Astrocyte (in vitro differentiated cells and primary cell): ENCODE results near the gene GRK2. TPM values are rescaled to one million over a fixed set of nuclear protein-coding genes. Genes with fewer than 3 reads are reported as not detected.

Experiments
- DNase-seq: peaks from one replicate; pipeline ENCODE4 v3.0.0-alpha.2; 2010; ENCODE audit warnings: low read depth
- FAIRE-seq: peaks from 2 replicates; lab custom pipeline; 2011; peaks lifted over from hg19 to GRCh38; lab: Jason Lieb, UNC
- H2AFZ ChIP-seq: 2 replicates; pipeline ENCODE4 v1.6.0; 2012; ENCODE audit warnings: low read depth, low read length, inconsistent platforms
- H3K27ac ChIP-seq: 2 replicates; pipeline ENCODE4 v1.5.1; 2011; ENCODE audit warnings: low read depth, low read length, inconsistent platforms
- H3K27me3 ChIP-seq: 2 replicates; pipeline ENCODE4 v1.6.0; 2011; ENCODE audit warnings: low read length, inconsistent platforms; ENCODE audit not compliant: insufficient read depth
- H3K36me3 ChIP-seq: 2 replicates; pipeline ENCODE4 v1.5.1; 2011; ENCODE audit warnings: low read length, inconsistent platforms; ENCODE audit not compliant: insufficient read depth
- H3K4me1 ChIP-seq: 2 replicates; pipeline ENCODE4 v1.5.1; 2011; ENCODE audit warnings: low read length, inconsistent platforms; ENCODE audit not compliant: insufficient read depth
- H3K4me2 ChIP-seq: 2 replicates; pipeline ENCODE4 v1.6.0; 2012; ENCODE audit warnings: low read length, inconsistent platforms
- H3K4me3 ChIP-seq: 2 replicates; pipeline ENCODE4 v1.5.1; 2011; ENCODE audit warnings: low read depth, mild to moderate bottlenecking, low read length, inconsistent platforms; ENCODE audit not compliant: insufficient read depth
- H3K79me2 ChIP-seq: 2 replicates; pipeline ENCODE4 v1.6.0; 2012; ENCODE audit warnings: mild to moderate bottlenecking, low read length, inconsistent platforms; ENCODE audit not compliant: insufficient read depth
- H3K9ac ChIP-seq: 2 replicates; pipeline ENCODE4 v1.6.0; 2012; ENCODE audit warnings: mild to moderate bottlenecking, low read length, inconsistent platforms
- H3K9me3 ChIP-seq: 2 replicates; pipeline ENCODE4 v1.5.1; 2012; ENCODE audit warnings: low read depth, mild to moderate bottlenecking, low read length, inconsistent platforms; ENCODE audit not compliant: insufficient read depth
- H4K20me1 ChIP-seq: 2 replicates; pipeline ENCODE4 v1.6.0; 2012; ENCODE audit warnings: low read length, inconsistent platforms; ENCODE audit not compliant: insufficient read depth
- H3K27ac Mint-ChIP-seq: one replicate; pipeline ENCODE4 v1.8.0; 2021; ENCODE audit warnings: mild to moderate bottlenecking, mixed read lengths; ENCODE audit not compliant: unreplicated experiment
- H3K27me3 Mint-ChIP-seq: one replicate; pipeline ENCODE4 v1.8.0; 2021; ENCODE audit warnings: low read depth, mixed read lengths; ENCODE audit not compliant: unreplicated experiment
- H3K36me3 Mint-ChIP-seq: one replicate; pipeline ENCODE4 v1.8.0; 2021; ENCODE audit warnings: low read depth, mixed read lengths; ENCODE audit not compliant: unreplicated experiment
- H3K4me1 Mint-ChIP-seq: one replicate; pipeline ENCODE4 v1.8.0; 2021; ENCODE audit warnings: low read depth, mixed read lengths; ENCODE audit not compliant: unreplicated experiment
- H3K4me3 Mint-ChIP-seq: one replicate; pipeline ENCODE4 v1.8.0; 2021; ENCODE audit warnings: mild to moderate bottlenecking, moderate library complexity, mixed read lengths; ENCODE audit not compliant: unreplicated experiment
- H3K9me3 Mint-ChIP-seq: one replicate; pipeline ENCODE4 v1.8.0; 2021; ENCODE audit warnings: mild to moderate bottlenecking, mixed read lengths; ENCODE audit not compliant: unreplicated experiment
- CTCF ChIP-seq: IDR thresholded peaks from 2 replicates; pipeline ENCODE4 v1.5.1; 2011; ENCODE audit warnings: low read depth, mild to moderate bottlenecking, inconsistent platforms, low read length, moderate library complexity; ENCODE audit not compliant: insufficient read depth
- EZH2 ChIP-seq: IDR thresholded peaks from 2 replicates; pipeline ENCODE4 v1.6.1; 2012; ENCODE audit warnings: mild to moderate bottlenecking, low read length, inconsistent platforms; ENCODE audit not compliant: insufficient read depth
- total RNA-seq: library from RNA; stranded (reverse); gene quantifications from 2 replicates; pipeline ENCODE4 v1.2.1, GENCODE V29; 2021

The GRK2 gene
- total RNA-seq, 1 donor from 2014 or later, result 34.0 TPM

DNA sequence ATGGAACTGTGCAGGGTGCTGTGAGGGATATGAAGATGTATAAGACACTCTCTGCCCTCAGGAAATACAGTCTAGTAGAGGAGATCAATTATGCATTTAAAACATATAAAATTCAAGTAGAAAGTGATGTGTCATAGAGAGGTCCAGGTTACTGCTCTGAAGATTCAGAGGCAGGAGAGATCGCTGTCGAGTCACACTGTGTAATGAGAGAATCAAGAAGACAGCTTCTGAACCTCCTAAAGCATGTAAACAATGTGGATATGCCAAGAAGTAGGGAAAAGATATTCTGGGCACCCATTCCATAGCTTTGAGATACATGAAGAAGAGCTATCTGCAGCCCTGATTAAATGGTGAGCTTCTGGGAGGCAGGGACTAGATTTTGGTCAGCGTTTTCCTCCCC lies 53.7 kb downstream of the GRK2 start:
- Histone ChIP-seq H3K79me2 (no peaks in the 10 kb centered on the region), H4K20me1 (no peaks in the 10 kb centered on the region), H3K27me3 (no peaks in the 10 kb centered on the region), H3K27ac (no peak overlapping the region), H3K9me3 (no peaks in the 10 kb centered on the region), H3K4me3 (no peak overlapping the region), H2AFZ (no peak overlapping the region), H3K9ac (no peak overlapping the region), H3K4me1 (peaks cover 5% of the 10 kb centered on the region), H3K4me2 (no peak overlapping the region), H3K36me3 (no peaks in the 10 kb centered on the region)
- DNase-seq (no peak), FAIRE-seq (no peak)
- H3K4me3 Mint-ChIP-seq, result no peak overlapping the region
- H3K9me3 Mint-ChIP-seq, result no peaks in the 10 kb centered on the region
- H3K27me3 Mint-ChIP-seq, result peaks cover 5% of the 10 kb centered on the region
- TF ChIP-seq CTCF (no peak), EZH2 (no peak)
- no peaks in the 10 kb centered on the region for H3K4me1 Mint-ChIP-seq
- H3K36me3 Mint-ChIP-seq, result peaks cover 7% of the 10 kb centered on the region
- no peak overlapping the region for H3K27ac Mint-ChIP-seq

GRCh38 chr11:67320691-67321090 lies 54.4 kb downstream of the GRK2 start:
- H3K27ac Mint-ChIP-seq, result no peak overlapping the region
- no peaks in the 10 kb centered on the region for H3K36me3 ChIP-seq
- no peak overlapping the region for H3K27ac ChIP-seq
- H3K4me1 ChIP-seq, result peaks cover 5% of the 10 kb centered on the region
- peaks cover 7% of the 10 kb centered on the region for H3K36me3 Mint-ChIP-seq
- H3K4me3 Mint-ChIP-seq, result no peak overlapping the region
- no peak overlapping the region for H3K4me2 ChIP-seq
- no peak overlapping the region for H3K4me3 ChIP-seq
- H3K9me3 ChIP-seq, result no peaks in the 10 kb centered on the region
- FAIRE-seq (no peak), DNase-seq (no peak)
- H3K9ac ChIP-seq, result no peak overlapping the region
- H3K9me3 Mint-ChIP-seq, result no peaks in the 10 kb centered on the region
- no peaks in the 10 kb centered on the region for H3K4me1 Mint-ChIP-seq
- no peaks in the 10 kb centered on the region for H3K27me3 ChIP-seq
- H2AFZ ChIP-seq, result no peak overlapping the region
- TF ChIP-seq CTCF (no peak), EZH2 (no peak)
- H3K79me2 ChIP-seq, result no peaks in the 10 kb centered on the region
- peaks cover 5% of the 10 kb centered on the region for H3K27me3 Mint-ChIP-seq
- H4K20me1 ChIP-seq, result no peaks in the 10 kb centered on the region

GRCh38 chr11:67321313-67321871 lies 55.1 kb downstream of the GRK2 start:
- TF ChIP-seq CTCF (no peak), EZH2 (no peak)
- H3K4me2 ChIP-seq, result no peak overlapping the region
- no peaks in the 10 kb centered on the region for H3K79me2 ChIP-seq
- peaks cover 9% of the 10 kb centered on the region for H3K36me3 Mint-ChIP-seq
- H3K27me3 ChIP-seq, result no peaks in the 10 kb centered on the region
- H3K27ac ChIP-seq, result no peak overlapping the region
- H3K27ac Mint-ChIP-seq, result no peak overlapping the region
- H3K4me1 ChIP-seq, result peaks cover 5% of the 10 kb centered on the region
- peaks cover 5% of the 10 kb centered on the region for H3K27me3 Mint-ChIP-seq
- no peaks in the 10 kb centered on the region for H3K36me3 ChIP-seq
- no peaks in the 10 kb centered on the region for H3K4me1 Mint-ChIP-seq
- DNase-seq (no peak), FAIRE-seq (no peak)
- H3K4me3 Mint-ChIP-seq, result no peak overlapping the region
- H3K9ac ChIP-seq, result no peak overlapping the region
- H2AFZ ChIP-seq, result no peak overlapping the region
- H4K20me1 ChIP-seq, result no peaks in the 10 kb centered on the region
- no peak overlapping the region for H3K4me3 ChIP-seq
- no peaks in the 10 kb centered on the region for H3K9me3 Mint-ChIP-seq
- H3K9me3 ChIP-seq, result no peaks in the 10 kb centered on the region
